NCI-H146 treated with DMSO at 0.1 percent for 48 hours (cell line): Measurements from ENCODE around the gene SAAL1.

Source experiments
- DNase-seq: peaks from one replicate; lab custom pipeline; 2025; ENCODE audit not compliant: unreplicated experiment; lab: John Stamatoyannopoulos, UW

Gene SAAL1

GRCh38 chr11:18088966-18089365 lies 16.9 kb downstream of the SAAL1 start:
- no peak for DNase-seq

- DNase-seq: no peak
Observed at GRCh38 chr11:18088366-18088765, 17.5 kb downstream of the SAAL1 start.

- DNase-seq: no peak
Observed at GRCh38 chr11:18081551-18081950, 24.3 kb downstream of the SAAL1 start.

- no peak for DNase-seq
Observed at GRCh38 chr11:18080451-18080850, 25.4 kb downstream of the SAAL1 start.

- no peak for DNase-seq
Observed at GRCh38 chr11:18078909-18079308, 27.0 kb downstream of the SAAL1 start.

- DNase-seq: no peak
Observed at GRCh38 chr11:18075444-18075843, 30.4 kb downstream of the SAAL1 start.

- DNase-seq: peak; percentile 40
Observed at GRCh38 chr11:18071098-18071705, 34.7 kb downstream of the SAAL1 start.

GRCh38 chr11:18067372-18067771 lies 38.5 kb downstream of the SAAL1 start:
- DNase-seq: no peak

- DNase-seq: no peak
Observed at GRCh38 chr11:18066626-18067025, 39.3 kb downstream of the SAAL1 start.

- peak; percentile 79 for DNase-seq
Observed at GRCh38 chr11:18065572-18065971, 40.3 kb downstream of the SAAL1 start.

- peak; percentile 51 for DNase-seq
Observed at GRCh38 chr11:18064450-18065054, 41.3 kb downstream of the SAAL1 start.

GRCh38 chr11:18063862-18064434 lies 41.9 kb downstream of the SAAL1 start:
- peak; percentile 13 for DNase-seq

GRCh38 chr11:18063125-18063524 lies 42.8 kb downstream of the SAAL1 start:
- peak; percentile 16 for DNase-seq

- DNase-seq: no peak
Observed at GRCh38 chr11:18061351-18061750, 44.5 kb downstream of the SAAL1 start.

GRCh38 chr11:18056561-18057181 lies 49.2 kb downstream of the SAAL1 start:
- DNase-seq: peak; percentile 28

- no peak for DNase-seq
Observed at GRCh38 chr11:18054511-18055103, 51.3 kb downstream of the SAAL1 start.

- DNase-seq: no peak
Observed at GRCh38 chr11:18050848-18051247, 55.0 kb downstream of the SAAL1 start.

- peak; percentile 59 for DNase-seq
Observed at GRCh38 chr11:18046116-18046777, 59.6 kb downstream of the SAAL1 start, which contains the start of gene TPH1. TPH1 (minus strand) TSS chr11:18046269; CDS start chr11:18040762, 5,507 bp downstream.

- no peak for DNase-seq
Observed at GRCh38 chr11:18036456-18036855, 69.4 kb downstream of the SAAL1 start.
